HG03039 (cell line): ENCODE measurements around the gene ACY1.

ENCODE experiments used
- ATAC-seq: cut with Tn5 transposase; IDR thresholded peaks from one replicate; pipeline ENCODE4 v1.9.1; 2021; ENCODE audit warnings: mild to moderate bottlenecking, moderate library complexity; ENCODE audit not compliant: unreplicated experiment

The ACY1 gene

DNA sequence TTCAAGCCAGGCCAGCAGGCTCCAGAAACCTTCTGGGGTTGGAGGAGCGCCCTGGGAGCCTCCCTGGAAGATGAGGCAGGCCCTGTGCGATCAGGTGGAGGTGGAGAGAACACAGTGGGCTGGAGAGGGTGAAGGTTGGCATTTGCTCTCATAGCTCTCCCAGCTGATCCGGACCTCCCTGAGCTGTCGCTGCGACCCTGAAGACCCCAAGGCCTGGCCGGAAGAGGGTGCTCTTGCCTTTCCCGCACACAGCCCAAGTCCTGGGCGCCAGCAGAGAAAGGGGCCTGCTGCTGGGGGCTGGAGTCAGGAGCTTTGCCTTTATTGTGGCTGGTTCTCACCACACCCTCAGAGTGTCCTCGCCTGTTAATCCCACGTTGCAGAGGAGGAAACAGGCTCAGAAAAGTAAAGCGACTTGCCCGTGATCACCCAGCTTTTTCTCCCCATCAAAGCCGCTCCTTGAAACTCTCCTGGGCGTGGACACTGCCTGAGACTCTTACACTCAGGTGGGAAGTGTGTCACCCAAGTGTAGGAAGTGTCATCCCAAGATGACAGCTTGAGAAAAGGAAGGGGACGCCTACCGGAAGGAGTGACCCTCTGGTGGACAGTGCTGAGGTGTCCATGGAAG, 20.9 kb downstream of the ACY1 start:
- ATAC-seq = no peak

DNA sequence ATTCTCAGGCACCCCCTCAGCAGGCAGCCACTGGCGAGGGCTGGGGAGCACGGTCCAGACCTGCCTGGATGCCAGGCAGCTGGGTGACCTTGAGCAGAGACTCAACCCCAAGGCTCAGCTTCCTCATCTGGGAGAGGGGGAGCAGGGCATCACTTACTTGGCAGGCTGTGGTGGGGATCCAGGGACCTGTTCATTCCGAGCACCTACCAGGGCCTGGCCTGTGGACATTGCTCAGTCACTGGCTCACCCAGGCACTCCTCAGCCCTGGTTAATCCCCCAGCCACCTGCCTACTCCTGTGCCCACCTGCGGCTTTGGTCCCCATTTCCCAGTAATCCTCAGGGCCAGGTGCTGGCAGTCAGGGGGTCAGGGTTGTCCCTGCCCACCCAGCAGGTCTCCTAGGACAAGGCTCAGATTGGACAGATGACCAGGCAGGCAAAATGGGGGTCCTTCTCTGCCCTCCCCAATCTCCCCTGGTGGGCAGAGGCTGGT, 21.6 kb downstream of the ACY1 start:
- no peak for ATAC-seq

DNA sequence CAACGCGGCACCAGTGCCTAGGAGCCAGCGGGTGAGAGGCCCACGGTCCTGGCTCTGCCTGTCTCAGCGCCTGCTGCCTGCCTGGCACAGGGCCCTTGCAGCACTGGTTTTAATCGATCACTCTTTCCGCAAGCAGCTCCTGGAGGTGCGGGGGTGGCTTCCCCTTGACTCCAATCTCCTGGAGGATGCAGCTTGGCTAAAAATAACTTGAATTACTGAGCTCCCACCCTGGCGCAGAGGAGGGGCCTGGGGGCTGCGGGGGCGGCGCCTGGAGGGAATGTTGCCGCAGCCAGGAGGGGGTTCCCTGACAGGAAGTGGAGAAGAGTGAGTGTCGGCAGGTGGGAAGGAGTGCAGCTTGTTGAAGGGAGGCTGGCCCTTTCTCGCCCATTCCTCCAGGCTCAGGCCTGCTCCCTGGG, 22.2 kb downstream of the ACY1 start:
- ATAC-seq = no peak

DNA sequence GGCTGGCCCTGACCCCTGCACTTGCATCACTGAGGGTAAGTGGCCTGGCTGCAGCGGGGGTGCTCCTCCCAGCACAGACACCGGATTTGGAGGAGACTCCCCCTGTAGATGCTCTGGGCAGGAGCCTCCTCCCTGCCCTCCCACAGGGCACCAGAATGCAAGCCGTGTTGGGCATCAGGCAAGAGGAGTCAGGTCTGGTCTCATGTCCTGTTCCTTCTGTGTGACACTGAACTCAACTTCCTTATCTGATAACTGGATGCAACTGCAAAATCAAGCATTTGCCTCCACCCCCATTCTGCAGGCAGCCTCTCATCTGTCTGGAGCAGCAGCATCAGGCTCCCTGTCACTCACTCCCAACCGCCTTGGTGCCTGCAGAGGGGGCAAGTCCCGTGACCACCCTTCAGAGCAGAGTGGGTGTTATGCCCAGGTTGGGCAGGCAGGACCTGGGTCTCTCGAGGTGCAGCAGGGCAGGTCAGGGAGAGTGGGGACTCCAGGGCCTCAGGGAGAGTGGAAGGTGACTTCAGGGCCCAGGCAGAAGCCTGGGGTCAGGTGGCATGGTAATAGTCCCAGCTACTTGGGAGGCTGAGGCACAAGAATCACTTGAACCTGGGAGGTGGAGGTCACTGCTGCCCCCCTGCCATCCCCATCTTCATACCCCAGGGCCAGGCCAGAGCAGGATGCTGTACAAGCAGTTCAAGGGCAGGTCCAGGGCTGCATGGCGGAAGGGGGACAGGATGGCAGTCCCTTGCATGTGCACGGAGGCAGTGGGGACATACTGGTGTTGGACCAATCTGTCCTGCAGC, 22.9 kb downstream of the ACY1 start:
- ATAC-seq = no peak

DNA sequence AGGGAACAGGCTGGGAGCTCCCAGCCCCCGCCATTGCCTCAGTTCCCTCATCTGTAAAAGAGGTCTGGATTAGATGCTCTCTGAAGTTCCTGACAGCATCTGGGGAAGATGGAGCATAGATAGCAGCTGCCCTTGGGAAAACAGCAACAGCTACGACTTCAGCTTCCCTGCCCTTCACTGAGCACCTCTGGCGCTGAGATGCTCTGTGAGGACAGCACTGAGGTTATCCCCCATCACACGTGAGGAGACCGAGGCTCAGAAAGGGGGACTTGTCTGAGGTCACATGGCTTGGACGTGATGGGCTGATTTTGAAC, 23.4 kb downstream of the ACY1 start:
- ATAC-seq = no peak

DNA sequence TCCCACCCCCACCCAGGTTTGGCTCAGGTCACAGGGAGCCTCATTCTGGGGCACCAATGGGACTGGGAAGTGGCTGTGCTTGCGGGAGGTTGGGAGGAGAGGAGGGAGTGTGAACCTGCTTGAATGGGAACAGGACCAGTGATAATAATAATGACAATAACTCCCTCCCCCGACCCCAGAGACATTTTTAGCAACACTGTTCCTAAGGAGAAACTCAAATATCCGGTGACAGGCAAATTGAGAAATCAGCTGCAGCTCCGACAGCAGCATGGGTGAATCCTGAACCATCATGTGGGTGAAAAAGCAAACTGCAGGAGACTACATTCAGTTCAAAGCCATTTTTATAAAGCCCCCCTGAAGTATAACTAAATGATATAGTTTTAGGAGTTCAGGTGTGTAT, 24.0 kb downstream of the ACY1 start:
- ATAC-seq = no peak

DNA sequence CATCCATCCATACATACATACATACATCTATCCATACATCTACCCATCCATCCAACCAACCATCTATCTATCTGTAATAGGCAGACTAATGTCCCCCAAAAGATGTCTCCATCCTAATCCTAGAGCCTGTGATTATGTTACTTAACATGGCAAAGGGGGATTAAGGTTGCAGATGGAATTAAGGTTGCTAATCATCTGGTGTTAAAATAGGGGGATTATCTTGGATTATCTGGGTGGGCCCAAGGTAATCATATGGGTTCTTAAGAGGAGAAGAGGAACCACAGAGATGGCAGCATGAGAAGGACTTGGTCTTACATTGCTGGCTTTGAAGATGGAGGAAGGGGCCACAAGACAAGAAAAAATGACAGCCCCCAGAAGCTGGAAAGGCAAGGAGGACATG, 27.1 kb downstream of the ACY1 start:
- ATAC-seq = no peak

DNA sequence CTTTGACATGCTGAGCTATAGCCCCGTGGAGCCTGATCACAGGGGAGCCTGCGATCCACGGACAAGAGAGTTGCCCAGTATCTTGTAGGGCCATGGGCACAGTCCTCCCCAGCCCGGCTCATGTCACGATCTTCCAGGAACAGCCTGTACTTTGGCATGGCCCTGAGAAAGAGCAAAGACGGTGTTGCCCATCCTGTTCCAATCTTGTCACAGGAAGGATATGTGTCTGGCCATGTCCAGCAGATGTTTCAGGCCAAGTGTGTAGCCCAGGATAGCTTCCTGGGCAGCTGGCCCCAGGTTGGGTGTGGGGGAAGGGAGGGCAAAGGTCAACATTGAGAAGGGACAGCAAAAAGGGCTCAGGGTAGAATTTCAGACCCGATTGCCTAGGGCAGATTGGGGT, 29.4 kb downstream of the ACY1 start:
- no peak for ATAC-seq

DNA sequence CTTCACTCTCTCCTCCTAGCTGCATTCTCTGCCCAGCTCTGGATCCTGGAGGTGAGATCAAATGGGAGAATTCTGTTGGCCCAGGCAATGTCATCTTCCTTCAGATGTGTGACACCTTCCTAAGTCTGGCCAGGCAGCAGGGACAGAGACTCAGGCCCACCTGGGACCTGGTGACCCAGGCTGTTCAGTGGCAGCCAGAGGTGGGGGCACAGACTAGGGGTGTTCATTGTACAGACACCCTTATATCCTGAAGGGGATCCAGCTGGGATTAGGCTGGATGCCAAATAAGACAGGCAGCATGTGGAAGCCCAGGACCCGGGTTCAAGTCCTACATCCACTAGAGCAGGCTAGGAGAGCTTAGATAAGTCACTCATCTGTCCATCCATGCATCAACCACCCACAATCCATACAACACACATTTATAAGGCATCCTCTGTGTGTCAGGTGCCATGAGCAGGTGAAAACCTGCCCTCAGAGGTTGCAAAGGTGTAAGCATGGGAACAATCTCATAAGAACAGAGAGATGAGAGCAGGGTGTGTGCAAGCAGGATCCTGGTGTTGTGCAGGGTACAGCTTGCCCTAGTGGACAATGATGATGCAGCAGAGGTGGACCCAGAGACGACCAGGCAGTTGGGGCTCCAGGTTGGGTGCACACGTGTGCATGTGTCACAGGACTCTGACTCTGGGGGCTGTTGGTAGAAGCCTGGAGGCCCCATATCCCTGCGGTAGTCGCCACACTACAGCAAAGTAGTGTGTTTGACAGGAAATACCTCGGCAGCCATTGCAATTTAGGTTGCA, 30.7 kb downstream of the ACY1 start:
- no peak for ATAC-seq

DNA sequence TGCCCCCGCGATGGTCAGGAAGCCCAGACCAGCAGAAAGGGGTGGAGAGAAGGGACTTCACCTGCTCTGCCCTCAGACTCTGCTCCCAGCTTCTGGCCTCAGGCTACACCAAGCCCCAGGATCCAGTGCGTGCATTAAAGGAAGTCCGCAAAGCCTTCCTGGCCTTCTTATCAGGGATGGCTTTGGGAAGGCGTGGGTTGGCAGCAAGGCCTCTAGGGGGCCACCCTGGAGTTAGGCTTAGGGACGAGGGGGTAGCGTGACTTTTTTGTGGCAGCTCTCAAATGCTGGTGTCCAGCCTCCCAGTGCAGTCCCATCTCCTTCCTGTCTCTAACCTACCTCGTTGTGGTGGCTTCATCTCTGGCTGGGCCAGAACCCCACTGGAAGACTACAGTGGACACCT, 31.3 kb downstream of the ACY1 start:
- ATAC-seq = no peak

DNA sequence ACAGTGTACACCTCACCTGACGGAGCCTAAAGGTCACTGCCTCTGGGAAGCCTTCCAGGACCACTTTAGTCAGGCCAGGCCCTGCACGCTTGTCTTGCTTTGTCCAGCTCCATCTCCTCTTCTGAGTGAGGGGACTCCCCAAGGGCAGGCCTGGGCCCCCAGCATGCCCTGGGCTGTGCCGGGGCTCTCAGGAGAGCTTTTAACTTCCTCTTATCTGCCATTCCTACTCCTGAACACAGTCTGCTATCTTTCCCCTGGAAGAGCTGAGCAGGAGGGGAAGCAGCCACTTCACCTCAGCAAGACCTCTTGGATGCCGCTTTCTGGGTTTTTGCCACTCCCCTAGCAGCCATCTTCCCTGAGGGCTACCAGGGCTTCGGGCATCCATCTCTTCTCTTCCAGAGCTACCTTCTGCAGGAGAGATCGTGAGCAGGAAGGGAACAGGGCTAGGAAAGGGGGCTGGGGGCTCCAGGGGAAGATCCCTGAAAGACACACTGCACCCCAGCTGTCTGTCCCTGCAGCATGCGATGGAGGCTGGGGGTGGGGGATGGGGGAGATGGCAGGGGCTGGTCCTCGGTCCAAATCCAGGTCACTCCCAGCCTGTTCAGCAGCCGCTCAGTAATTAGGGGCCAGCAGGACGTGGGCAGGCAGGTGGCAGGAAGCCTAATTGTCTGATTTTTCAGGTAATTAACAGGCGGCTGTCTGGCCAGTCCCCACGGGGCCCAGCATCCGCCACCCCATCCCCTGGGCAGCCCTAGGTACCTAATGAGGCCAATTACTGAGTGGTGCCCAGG, 32.3 kb downstream of the ACY1 start:
- ATAC-seq = no peak

DNA sequence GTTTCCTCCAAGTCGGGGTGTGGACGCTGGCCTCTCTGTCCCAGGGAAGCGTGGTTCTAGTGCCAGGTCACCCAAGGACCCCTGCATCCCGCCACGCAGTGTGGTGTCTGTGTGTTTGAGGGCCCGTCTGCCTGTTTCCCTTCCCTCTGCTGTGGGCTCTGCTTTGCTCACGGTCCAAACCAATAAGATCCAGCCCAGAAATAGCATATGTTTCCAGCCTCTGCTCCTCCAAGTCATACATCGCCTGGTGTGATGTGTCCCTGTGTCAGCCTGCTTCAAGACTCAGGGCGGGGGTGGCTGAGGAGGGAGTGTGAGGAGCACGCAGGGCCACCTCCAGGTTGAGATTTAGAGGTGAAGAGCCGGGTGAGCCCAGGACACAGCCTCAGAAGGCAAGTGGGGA, 34.3 kb downstream of the ACY1 start:
- no peak for ATAC-seq

DNA sequence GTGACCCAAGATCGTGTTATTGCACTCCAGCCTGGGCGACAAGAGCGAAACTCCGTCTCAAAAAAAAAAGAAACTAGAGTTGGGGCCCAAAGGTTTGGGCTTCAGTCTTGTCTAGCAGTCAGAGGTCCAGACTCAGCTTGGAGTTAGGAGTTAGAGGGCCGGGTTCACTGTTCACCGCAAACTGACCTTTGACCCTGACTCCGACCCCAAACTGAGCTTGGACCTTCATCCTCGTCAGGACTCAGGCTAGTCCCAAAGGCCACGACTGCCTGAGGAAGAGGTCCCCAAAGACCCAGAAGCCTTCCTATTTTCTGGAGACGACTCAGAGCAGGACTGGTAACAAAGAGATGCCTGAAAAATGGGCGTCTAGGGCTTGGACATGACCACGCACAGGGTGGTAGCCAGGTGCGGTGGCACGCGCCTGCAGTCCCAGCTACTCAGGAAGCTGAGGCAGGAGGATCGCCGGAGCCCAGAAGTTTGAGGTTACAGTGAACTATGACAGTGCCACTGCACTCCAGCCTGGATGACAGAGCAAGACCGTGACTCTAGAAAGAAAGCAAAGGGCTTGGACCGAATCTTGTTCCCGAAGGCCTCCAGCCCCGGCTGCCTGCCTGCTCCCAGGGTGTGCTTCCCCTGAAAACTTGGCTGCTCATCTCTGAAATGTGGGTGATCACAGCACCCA, 35.1 kb downstream of the ACY1 start:
- ATAC-seq = no peak

DNA sequence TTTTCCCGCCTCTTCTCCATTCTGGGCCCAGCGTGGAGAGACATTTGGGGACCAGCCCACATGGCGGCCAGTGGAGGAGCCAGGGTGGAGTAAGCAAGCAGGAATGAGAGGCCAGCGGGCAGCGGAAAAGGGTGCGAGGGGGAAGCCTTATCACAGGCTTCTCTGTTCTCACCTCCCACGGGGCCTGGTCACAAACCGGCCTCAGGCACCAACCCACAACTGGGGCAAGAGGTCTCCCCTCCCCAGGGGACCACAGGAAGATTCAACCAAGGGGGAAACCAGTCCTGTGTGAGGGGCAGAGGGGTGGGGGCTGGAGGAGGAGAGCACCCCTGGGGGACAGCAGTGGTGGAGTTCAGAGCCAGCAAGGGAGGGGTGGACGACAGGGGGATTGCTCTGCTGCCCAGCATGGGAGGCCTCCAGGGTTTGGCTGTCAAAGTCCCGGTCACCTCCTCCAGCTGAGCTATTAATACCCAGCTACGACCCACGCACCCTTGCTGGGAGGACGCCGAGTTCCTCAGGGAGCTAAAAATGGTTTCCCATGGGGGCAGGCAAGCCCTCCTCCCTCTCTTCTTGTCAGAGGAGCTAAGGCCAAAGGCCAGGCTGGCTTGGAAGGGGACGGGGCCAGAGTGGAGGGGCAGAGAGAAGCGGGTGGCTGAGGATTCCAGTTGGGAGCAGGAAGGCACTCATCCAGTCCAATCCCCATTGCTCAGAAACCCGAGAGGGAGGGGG, 36.2 kb downstream of the ACY1 start:
- ATAC-seq = no peak

DNA sequence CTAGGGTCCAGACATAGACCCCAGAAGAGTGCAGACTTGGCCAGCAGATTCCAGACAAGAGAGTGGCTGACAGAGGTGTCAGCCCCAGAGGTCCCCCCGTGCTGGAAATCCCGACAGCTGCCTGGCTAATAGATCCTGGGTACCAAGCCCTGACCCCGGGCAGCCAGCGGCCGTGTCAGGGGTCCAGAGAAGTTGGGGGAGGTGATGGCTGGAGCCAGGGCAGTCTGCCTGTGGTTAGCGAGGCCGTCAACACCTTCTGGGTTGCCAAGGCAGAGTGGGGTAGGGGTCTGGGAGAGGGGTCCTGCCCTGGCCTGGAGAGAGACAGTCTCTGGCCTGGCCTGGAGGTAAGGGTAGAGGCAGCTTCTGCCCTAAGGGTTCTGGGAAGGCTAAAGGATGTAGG, 37.5 kb downstream of the ACY1 start:
- no peak for ATAC-seq

DNA sequence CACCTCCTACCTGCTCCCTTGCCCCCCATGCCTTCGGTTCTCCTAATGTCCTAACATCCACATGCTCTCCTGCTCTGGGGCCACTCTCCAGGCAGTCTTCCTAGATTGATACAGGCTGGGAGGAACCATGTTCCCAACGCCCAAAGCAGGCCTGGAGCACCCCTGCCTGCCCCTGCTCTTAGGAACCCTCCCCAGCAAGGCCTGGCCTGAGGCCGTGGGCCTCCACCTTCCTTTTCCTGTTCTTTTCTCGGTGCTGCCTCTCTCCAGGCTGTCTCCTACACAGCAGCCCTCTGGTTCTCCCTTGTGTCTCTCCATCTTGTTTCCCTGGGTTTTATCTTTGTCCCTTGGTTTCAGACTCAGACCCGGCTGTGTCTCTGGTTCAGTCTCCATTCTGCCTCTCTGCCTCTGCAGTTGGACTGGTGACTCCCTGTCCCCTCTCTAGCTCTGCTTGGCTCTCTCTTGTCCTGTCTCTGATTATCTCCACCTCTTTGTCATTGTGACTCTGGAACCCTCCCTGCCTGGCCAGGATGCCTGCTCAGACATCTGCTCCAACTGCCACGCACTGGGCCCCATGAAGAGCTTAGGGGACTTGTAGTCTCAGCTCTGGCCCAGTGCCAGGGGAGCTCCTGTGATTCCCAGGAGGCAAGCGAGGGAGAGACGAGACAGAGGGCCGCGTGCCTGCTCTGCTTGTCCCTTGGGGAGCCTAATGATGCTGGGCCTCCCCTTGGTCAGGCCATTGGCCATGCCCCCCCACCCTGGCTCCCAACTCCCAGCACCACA, 38.3 kb downstream of the ACY1 start:
- no peak for ATAC-seq

DNA sequence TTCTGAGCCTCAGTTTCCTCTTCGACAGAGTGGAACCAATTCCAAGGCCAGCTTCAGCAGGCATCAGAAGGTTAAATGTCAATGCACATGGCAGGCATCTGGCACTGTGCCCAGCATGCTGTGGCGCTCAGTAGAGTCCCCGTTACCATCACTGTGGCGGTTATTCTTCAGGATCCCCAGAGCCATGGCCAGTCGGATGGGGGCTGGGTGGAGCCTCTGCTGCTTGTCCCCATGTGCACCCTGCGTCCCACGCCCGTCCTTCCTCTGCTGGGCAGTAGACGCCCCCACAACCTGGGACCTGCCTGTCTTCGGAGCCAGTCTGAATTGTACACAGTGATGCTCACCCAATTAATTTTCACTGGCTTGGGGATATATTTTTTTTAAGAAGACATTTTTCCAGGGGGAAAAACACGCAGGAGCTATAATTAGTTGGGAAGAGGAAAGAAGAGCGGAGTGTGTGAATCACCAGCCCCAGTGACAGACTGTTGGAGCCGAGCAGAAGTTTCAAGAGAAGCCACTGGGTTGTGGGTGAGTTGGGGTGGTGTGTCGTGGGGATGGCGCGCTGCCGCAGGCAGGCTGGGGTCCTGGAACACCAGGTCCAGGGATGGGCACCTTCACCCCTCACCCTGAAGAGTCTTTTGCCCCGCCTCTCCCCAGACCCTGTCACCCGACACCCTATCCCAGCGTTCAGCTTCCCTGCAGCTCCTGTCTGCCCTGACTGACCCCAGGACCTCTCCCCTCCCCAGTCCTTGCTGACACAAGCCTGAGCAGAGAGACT, 39.2 kb downstream of the ACY1 start:
- no peak for ATAC-seq

DNA sequence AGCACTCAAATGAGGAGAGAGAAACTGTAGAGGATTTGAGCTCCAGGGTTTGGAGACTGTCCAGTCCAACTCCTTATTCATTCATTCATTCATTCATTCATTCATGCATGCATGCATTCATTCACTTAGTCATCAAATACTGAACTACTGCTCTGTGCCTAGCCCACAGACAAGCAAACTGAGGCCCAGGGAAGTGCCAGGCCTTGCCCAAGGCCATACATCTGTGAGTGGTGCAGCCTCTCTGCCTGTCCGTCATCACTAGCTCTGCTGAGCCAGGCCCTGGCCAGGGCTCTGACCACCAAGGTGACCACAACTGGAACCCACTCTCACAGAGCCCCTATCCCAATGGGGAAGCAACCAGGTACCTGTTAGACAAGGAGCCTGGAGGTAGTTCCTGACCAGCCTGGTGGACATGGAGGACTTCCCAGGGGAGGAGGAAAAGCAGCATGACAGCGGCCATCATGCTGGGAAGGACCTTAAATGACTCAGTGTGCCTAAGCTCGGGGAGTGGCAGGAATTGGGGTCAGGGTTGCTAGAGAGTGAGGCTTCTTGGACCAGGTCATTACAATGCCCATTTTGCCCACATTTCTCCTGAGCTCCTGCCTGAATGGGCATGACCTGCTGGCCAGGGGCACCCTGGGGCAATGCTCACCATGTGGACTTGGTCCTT, 39.9 kb downstream of the ACY1 start:
- no peak for ATAC-seq
